Measurements from ENCODE around the gene CEP152. TPM values are rescaled to one million over a fixed set of nuclear protein-coding genes. Genes with fewer than 3 reads are reported as not detected.

CEP152 gene
- total RNA-seq, 1 donor from 2014 or later = 15.4 TPM

DNA sequence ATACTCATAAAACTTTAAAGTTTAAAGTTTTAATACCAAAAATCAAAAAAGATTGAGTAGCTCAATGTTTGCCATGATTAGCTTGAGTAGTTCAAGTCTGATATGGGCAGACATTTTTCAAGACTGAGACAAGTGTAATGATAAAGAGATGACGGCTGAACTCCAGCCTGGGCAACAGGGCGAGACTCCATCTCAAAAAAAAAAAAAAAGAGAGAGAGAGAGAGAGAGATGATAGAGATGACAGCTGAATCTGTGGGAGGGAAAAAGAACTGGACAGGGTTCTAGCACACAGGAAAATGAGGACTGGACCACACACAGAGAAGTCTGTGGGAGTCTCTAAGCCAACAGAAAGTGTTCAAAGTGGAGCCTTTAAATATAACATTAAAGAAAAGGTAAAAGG lies 25.2 kb downstream of the CEP152 start:
- intact Hi-C loops (cut with micrococcal nuclease) = no loop called here
- POLR2A ChIA-PET = no interaction called here
- no peak for ATAC-seq (ENCODE audit: low read depth)
- Mint-ChIP-seq H3K4me3 (no peak overlapping the region), H3K4me1 (no peaks in the 10 kb centered on the region), H3K9me3 (no peaks in the 10 kb centered on the region), H3K27me3 (no peaks in the 10 kb centered on the region), H3K27ac (no peak overlapping the region), H3K36me3 (ENCODE audit: low read depth) (peaks cover 58% of the 10 kb centered on the region)
- no peak for DNase-seq
- CTCF ChIA-PET = no interaction called here
- TF ChIP-seq, protein P1, sequence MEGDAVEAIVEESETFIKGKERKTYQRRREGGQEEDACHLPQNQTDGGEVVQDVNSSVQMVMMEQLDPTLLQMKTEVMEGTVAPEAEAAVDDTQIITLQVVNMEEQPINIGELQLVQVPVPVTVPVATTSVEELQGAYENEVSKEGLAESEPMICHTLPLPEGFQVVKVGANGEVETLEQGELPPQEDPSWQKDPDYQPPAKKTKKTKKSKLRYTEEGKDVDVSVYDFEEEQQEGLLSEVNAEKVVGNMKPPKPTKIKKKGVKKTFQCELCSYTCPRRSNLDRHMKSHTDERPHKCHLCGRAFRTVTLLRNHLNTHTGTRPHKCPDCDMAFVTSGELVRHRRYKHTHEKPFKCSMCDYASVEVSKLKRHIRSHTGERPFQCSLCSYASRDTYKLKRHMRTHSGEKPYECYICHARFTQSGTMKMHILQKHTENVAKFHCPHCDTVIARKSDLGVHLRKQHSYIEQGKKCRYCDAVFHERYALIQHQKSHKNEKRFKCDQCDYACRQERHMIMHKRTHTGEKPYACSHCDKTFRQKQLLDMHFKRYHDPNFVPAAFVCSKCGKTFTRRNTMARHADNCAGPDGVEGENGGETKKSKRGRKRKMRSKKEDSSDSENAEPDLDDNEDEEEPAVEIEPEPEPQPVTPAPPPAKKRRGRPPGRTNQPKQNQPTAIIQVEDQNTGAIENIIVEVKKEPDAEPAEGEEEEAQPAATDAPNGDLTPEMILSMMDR (IDR thresholded peaks at IDR 0.05) = no peak

DNA sequence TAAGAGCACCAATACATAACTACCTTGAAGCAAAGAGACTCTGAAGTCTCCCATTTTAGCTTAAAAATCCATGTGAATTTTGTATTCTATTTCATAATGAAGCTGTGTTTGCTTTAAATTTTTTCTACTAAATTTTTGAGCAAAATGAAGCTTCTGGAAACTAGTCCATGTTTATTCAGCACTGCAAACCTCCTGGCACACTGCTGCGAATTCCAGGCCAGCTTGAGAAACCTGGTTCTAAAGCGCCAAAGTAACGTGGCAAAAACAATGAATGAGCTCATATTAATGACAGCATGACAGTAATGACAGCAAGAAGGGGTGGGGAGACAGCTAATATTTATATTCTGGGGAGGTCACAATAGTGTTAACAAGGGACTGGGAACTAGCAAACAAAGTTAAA lies 25.7 kb downstream of the CEP152 start:
- intact Hi-C loops (cut with micrococcal nuclease) = no loop called here
- DNase-seq (no peak), ATAC-seq (ENCODE audit: low read depth) (no peak)
- POLR2A ChIA-PET = no interaction called here
- Mint-ChIP-seq H3K9me3 (no peaks in the 10 kb centered on the region), H3K4me1 (no peaks in the 10 kb centered on the region), H3K27me3 (no peaks in the 10 kb centered on the region), H3K27ac (no peak overlapping the region), H3K4me3 (no peak overlapping the region), H3K36me3 (ENCODE audit: low read depth) (peaks cover 60% of the 10 kb centered on the region)
- TF ChIP-seq, protein P1 (IDR thresholded peaks at IDR 0.05) = no peak
- CTCF ChIA-PET = no interaction called here

- Mint-ChIP-seq H3K27ac (no peak overlapping the region), H3K36me3 (ENCODE audit: low read depth) (peaks cover 61% of the 10 kb centered on the region), H3K4me1 (no peaks in the 10 kb centered on the region), H3K9me3 (no peaks in the 10 kb centered on the region), H3K4me3 (no peak overlapping the region), H3K27me3 (no peaks in the 10 kb centered on the region)
- ChIA-PET POLR2A (no interaction called here), CTCF (no interaction called here)
- intact Hi-C loops (cut with micrococcal nuclease) = no loop called here
- ATAC-seq (ENCODE audit: low read depth) (no peak), DNase-seq (no peak)
- TF ChIP-seq, protein P1 (IDR thresholded peaks at IDR 0.05) = no peak
These were observed 26.1 kb downstream of the CEP152 start for GRCh38 chr15:48784756-48785155.

DNA sequence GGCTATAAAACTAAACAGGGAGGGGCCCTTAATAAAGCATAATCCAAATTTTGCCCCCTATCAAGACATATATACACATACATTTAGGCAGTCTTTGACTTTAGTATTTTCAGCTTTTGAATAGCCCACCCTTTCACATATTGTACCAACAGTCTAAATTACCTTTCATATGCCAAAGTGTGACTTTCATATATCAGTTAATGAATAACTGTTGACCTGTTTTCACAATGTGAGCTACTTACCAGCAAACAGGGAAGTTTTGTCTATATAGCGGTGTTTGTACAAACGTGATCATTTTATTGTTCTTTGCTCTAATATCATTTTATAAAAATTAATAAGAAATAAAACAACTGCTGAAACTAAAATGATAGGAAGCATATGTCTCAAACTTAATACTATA lies 28.0 kb downstream of the CEP152 start:
- ATAC-seq (ENCODE audit: low read depth) (no peak), DNase-seq (no peak)
- Mint-ChIP-seq H3K27ac (no peak overlapping the region), H3K9me3 (no peaks in the 10 kb centered on the region), H3K36me3 (ENCODE audit: low read depth) (peaks cover 51% of the 10 kb centered on the region), H3K4me3 (no peak overlapping the region), H3K4me1 (no peaks in the 10 kb centered on the region), H3K27me3 (no peaks in the 10 kb centered on the region)
- intact Hi-C loops (cut with micrococcal nuclease) = no loop called here
- TF ChIP-seq, protein P1 (IDR thresholded peaks at IDR 0.05) = no peak
- ChIA-PET CTCF (no interaction called here), POLR2A (no interaction called here)

DNA sequence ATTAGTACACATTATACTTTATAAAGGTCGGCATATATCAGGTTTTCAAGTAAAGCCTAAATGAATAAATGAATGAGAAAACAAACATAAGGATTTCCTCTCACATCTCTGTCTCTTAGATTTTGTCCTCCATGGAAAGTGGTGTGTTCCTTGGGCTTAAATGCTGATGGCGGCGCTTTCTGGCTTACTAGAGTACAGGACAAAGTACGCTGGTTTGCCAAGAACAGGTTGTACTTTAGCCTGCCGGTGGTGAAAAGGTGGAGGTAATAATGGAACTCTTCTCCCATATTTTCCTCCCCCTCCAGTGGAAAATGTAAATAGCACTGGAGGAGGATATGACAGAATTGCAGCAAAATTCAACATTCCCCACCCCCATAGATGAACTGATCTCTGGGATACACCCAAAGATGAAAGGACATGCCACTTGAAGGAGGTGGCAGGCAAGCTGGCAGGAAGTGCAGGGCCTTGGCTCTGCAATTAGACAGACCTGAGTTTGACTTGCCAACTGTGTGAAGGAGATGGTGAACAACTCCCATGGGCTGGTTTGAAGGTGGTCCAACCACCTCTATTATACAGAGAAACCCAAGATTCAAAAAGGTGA lies 29.3 kb downstream of the CEP152 start:
- ChIA-PET CTCF (no interaction called here), POLR2A (no interaction called here)
- Mint-ChIP-seq H3K4me1 (no peaks in the 10 kb centered on the region), H3K9me3 (no peaks in the 10 kb centered on the region), H3K27ac (no peak overlapping the region), H3K27me3 (no peaks in the 10 kb centered on the region), H3K36me3 (ENCODE audit: low read depth) (peaks cover 48% of the 10 kb centered on the region), H3K4me3 (no peak overlapping the region)
- ATAC-seq (ENCODE audit: low read depth) = no peak
- DNase-seq = no peak
- TF ChIP-seq, protein P1 (IDR thresholded peaks at IDR 0.05) = no peak
- intact Hi-C loops (cut with micrococcal nuclease) = no loop called here

Measured in activated B cell treated with CpG ODN at 0.5 μM for 24 hours (primary cell).